Endodermal cell (in vitro differentiated cells): ENCODE data around the gene RXRA. TPM values are rescaled to one million over a fixed set of nuclear protein-coding genes. Genes with fewer than 3 reads are reported as not detected.

Source experiments
- DNase-seq: peaks from one replicate; pipeline ENCODE4 v3.0.0-alpha.2; 2017
- H3K27ac ChIP-seq: 2 replicates; pipeline ENCODE4 v1.5.1; 2013; ENCODE audit warnings: mild to moderate bottlenecking, low read depth, low read length, moderate library complexity
- H3K27me3 ChIP-seq: 2 replicates; pipeline ENCODE4 v1.6.1; 2013; ENCODE audit warnings: mild to moderate bottlenecking, low read length, moderate library complexity; ENCODE audit not compliant: insufficient read depth, control insufficient read depth, poor library complexity, severe bottlenecking
- H3K36me3 ChIP-seq: 2 replicates; pipeline ENCODE4 v1.7.0; 2013; ENCODE audit warnings: mild to moderate bottlenecking, low read length, moderate library complexity; ENCODE audit not compliant: control insufficient read depth, insufficient read depth
- H3K4me1 ChIP-seq: one replicate; pipeline ENCODE4 v1.7.0; 2013; ENCODE audit warnings: low read length; ENCODE audit not compliant: control insufficient read depth, insufficient read depth
- H3K4me3 ChIP-seq: 2 replicates; pipeline ENCODE4 v1.5.1; 2013; ENCODE audit warnings: mild to moderate bottlenecking, low read length, moderate library complexity
- H3K9ac ChIP-seq: 2 replicates; pipeline ENCODE4 v1.6.1; 2013; ENCODE audit warnings: mild to moderate bottlenecking, low read length, moderate library complexity; ENCODE audit not compliant: poor library complexity, severe bottlenecking; ENCODE audit errors: extremely low read depth
- H3K9me3 ChIP-seq: 2 replicates; pipeline ENCODE4 v1.6.1; 2013; ENCODE audit warnings: mild to moderate bottlenecking, low read length, moderate library complexity; ENCODE audit not compliant: control insufficient read depth
- H3K27ac Mint-ChIP-seq: 2 replicates; pipeline ENCODE4 v1.8.0; 2020; ENCODE audit warnings: mixed read lengths
- H3K27me3 Mint-ChIP-seq: 2 replicates; pipeline ENCODE4 v1.8.0; 2021; ENCODE audit warnings: mild to moderate bottlenecking, mixed read lengths; ENCODE audit not compliant: insufficient read depth
- H3K36me3 Mint-ChIP-seq: 2 replicates; pipeline ENCODE4 v1.8.0; 2020; ENCODE audit warnings: low read depth, mixed read lengths
- H3K4me1 Mint-ChIP-seq: 2 replicates; pipeline ENCODE4 v1.8.0; 2020; ENCODE audit warnings: mixed read lengths
- H3K4me3 Mint-ChIP-seq: 2 replicates; pipeline ENCODE4 v1.8.0; 2020; ENCODE audit warnings: mild to moderate bottlenecking, moderate library complexity, mixed read lengths
- H3K9me3 Mint-ChIP-seq: 2 replicates; pipeline ENCODE4 v1.8.0; 2020; ENCODE audit warnings: mild to moderate bottlenecking, mixed read lengths
- CTCF ChIP-seq: fragments of 200-600 bp; sonication (generic); conservative IDR thresholded peaks from 2 replicates; pipeline ENCODE4 v1.5.0; 2021; ENCODE audit warnings: antibody characterized with exemption, mild to moderate bottlenecking
- WGBS, 2 experiments: methylation state at CpG; one replicate each; pipeline versions ENCODE4 v1.1.5 to v1.1.7; 2013; ENCODE audit warnings: missing lambda C conversion rate in 2 of 2, mixed read lengths in 1 of 2; ENCODE audit not compliant: insufficient coverage in 1 of 2, insufficient read length in 1 of 2; 5-methylcytosine and 5-hydroxymethylcytosine counted together
- total RNA-seq, 2 donors: library from RNA; stranded (reverse); fragmentation: NEBNext Ultra II Directional in 1 of 2; extraction: Animal tissue kit (Norgen Biotek cat#: 25700) in 1 of 2; gene quantifications; 2 replicates in 1 of 2; 3 replicates in 1 of 2; pipeline ENCODE4 v1.2.1, GENCODE V29; 2021

RXRA gene
- total RNA-seq, 2 donors from 2014 or later, result 58.3 to 70.6 TPM

- no peaks in the 10 kb centered on the region for H3K27me3 Mint-ChIP-seq
- H3K36me3 Mint-ChIP-seq, result peaks cover 10% of the 10 kb centered on the region
- no peak overlapping the region for H3K4me3 ChIP-seq
- TF ChIP-seq CTCF, result no peak
- H3K36me3 ChIP-seq, result peaks cover 3% of the 10 kb centered on the region
- no peaks in the 10 kb centered on the region for H3K4me1 ChIP-seq
- peak overlapping the region; percentile 38 for H3K27ac ChIP-seq
- H3K9me3 Mint-ChIP-seq, result peaks cover 6% of the 10 kb centered on the region
- H3K9me3 ChIP-seq, result no peaks in the 10 kb centered on the region
- no peaks in the 10 kb centered on the region for H3K27me3 ChIP-seq
- DNase-seq, result no peak
- H3K9ac ChIP-seq, result no peak overlapping the region
- no peaks in the 10 kb centered on the region for H3K4me1 Mint-ChIP-seq
- 82 to 90% methylated on average over 6 to 16 of the region's 16 CpGs for WGBS, 2 experiments
- no peak overlapping the region for H3K4me3 Mint-ChIP-seq
- H3K27ac Mint-ChIP-seq, result no peak overlapping the region
These were observed 114.5 kb downstream of the RXRA start for GRCh38 chr9:134440636-134441226.

GRCh38 chr9:134441227-134442084, 115.2 kb downstream of the RXRA start:
- Mint-ChIP-seq H3K27me3 (no peaks in the 10 kb centered on the region), H3K4me1 (no peaks in the 10 kb centered on the region), H3K4me3 (no peak overlapping the region), H3K9me3 (peaks cover 8% of the 10 kb centered on the region), H3K36me3 (peaks cover 3% of the 10 kb centered on the region), H3K27ac (no peak overlapping the region)
- H3K4me1 ChIP-seq, result no peaks in the 10 kb centered on the region
- H3K9me3 ChIP-seq, result no peaks in the 10 kb centered on the region
- no peaks in the 10 kb centered on the region for H3K27me3 ChIP-seq
- TF ChIP-seq CTCF, result no peak
- 93% methylated on average over 18 to 26 of the region's 26 CpGs for WGBS, 2 experiments
- no peak overlapping the region for H3K9ac ChIP-seq
- no peaks in the 10 kb centered on the region for H3K36me3 ChIP-seq
- H3K4me3 ChIP-seq, result no peak overlapping the region
- no peak for DNase-seq
- no peak overlapping the region for H3K27ac ChIP-seq

- H3K4me3 Mint-ChIP-seq, result no peak overlapping the region
These were observed 115.8 kb downstream of the RXRA start for GRCh38 chr9:134442085-134442474.

More at GRCh38 chr9:134442085-134442474, 115.8 kb downstream of the RXRA start:
- Histone ChIP-seq H3K9me3 (no peaks in the 10 kb centered on the region), H3K27me3 (no peaks in the 10 kb centered on the region), H3K9ac (no peak overlapping the region), H3K36me3 (no peaks in the 10 kb centered on the region), H3K4me3 (no peak overlapping the region), H3K27ac (peak overlapping the region; percentile 32), H3K4me1 (no peaks in the 10 kb centered on the region)
- no peak overlapping the region for H3K27ac Mint-ChIP-seq
- H3K27me3 Mint-ChIP-seq, result no peaks in the 10 kb centered on the region
- TF ChIP-seq CTCF, result no peak
- DNase-seq, result no peak
- H3K9me3 Mint-ChIP-seq, result peaks cover 10% of the 10 kb centered on the region
- 82 to 88% methylated on average over 7 to 12 of the region's 12 CpGs for WGBS, 2 experiments
- no peaks in the 10 kb centered on the region for H3K4me1 Mint-ChIP-seq
- no peaks in the 10 kb centered on the region for H3K36me3 Mint-ChIP-seq
